GM12878 (cell line): ENCODE results near the gene GNB5.

Experiments used
- EZH2 ChIP-seq: IDR thresholded peaks from 2 replicates; pipeline ENCODE4 v1.6.1; 2012; ENCODE audit warnings: low read depth, mild to moderate bottlenecking, control low read depth, inconsistent platforms, low read length, borderline replicate concordance; ENCODE audit not compliant: control insufficient read depth
- REST ChIP-seq: IDR thresholded peaks from 2 replicates; pipeline ENCODE4 v1.6.1; 2012; ENCODE audit warnings: mild to moderate bottlenecking, low read depth, low read length
- TF ChIP-seq, protein P1 (sequence below): IDR thresholded peaks from 2 replicates; pipeline ENCODE4 v1.6.1; 2012; ENCODE audit warnings: low read depth, low read length, improper control_type of control experiment

DNA sequence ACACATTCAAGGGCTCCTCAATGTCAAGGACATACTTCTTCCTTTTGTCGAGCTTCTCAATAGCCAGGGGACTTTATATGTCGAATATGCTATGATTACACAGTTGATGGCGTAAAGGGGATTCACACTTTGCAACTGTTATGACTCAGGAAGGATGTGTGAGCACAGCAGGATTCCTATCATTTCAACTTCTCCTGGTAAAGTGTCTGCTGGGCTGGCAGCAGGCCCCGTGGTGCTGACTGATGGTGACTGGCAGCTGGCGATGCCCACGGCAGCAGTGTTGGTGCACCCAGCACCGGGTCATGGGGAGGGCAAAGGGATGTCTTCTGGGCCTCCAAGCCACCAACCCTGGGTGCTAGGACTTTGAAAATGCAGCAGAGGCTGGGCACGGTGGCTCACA, 44.8 kb upstream of the GNB5 start:
- TF ChIP-seq EZH2: no peak
- TF ChIP-seq, protein P1, sequence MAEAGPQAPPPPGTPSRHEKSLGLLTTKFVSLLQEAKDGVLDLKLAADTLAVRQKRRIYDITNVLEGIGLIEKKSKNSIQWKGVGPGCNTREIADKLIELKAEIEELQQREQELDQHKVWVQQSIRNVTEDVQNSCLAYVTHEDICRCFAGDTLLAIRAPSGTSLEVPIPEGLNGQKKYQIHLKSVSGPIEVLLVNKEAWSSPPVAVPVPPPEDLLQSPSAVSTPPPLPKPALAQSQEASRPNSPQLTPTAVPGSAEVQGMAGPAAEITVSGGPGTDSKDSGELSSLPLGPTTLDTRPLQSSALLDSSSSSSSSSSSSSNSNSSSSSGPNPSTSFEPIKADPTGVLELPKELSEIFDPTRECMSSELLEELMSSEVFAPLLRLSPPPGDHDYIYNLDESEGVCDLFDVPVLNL: no peak
- TF ChIP-seq REST: no peak
